PFSK-1 (cell line): ENCODE results near the gene WNT3.

Source experiments
- FOXP2 ChIP-seq: optimal IDR thresholded peaks from 2 replicates; pipeline ENCODE3; 2011; ENCODE audit warnings: borderline replicate concordance, control low read depth, inconsistent platforms; ENCODE audit not compliant: insufficient read depth; ENCODE audit errors: extremely low read length, extremely low read depth
- POLR2AphosphoS5 ChIP-seq: IDR thresholded peaks from 2 replicates; pipeline ENCODE4 v1.6.1; 2012; ENCODE audit warnings: low read depth, mild to moderate bottlenecking, control low read depth, low read length, moderate library complexity
- SIN3A ChIP-seq: IDR thresholded peaks from 2 replicates; pipeline ENCODE4 v1.6.1; 2012; ENCODE audit warnings: mild to moderate bottlenecking, low read length, moderate library complexity, borderline replicate concordance; ENCODE audit not compliant: insufficient read depth
- TAF1 ChIP-seq: IDR thresholded peaks from 2 replicates; pipeline ENCODE4 v1.6.1; 2012; ENCODE audit warnings: low read length, control low read depth, borderline replicate concordance; ENCODE audit not compliant: insufficient read depth
- TF ChIP-seq, protein P1 (sequence below), 2 experiments: IDR thresholded peaks; 2 replicates each; pipeline versions ENCODE4 v1.6.1 to v1.8.0; 2011 to 2012; ENCODE audit warnings: low read depth in 2 of 2, low read length in 2 of 2, control low read depth in 1 of 2, inconsistent platforms in 1 of 2, mild to moderate bottlenecking in 1 of 2, moderate library complexity in 1 of 2; ENCODE audit not compliant: insufficient read depth in 1 of 2

Gene WNT3

DNA sequence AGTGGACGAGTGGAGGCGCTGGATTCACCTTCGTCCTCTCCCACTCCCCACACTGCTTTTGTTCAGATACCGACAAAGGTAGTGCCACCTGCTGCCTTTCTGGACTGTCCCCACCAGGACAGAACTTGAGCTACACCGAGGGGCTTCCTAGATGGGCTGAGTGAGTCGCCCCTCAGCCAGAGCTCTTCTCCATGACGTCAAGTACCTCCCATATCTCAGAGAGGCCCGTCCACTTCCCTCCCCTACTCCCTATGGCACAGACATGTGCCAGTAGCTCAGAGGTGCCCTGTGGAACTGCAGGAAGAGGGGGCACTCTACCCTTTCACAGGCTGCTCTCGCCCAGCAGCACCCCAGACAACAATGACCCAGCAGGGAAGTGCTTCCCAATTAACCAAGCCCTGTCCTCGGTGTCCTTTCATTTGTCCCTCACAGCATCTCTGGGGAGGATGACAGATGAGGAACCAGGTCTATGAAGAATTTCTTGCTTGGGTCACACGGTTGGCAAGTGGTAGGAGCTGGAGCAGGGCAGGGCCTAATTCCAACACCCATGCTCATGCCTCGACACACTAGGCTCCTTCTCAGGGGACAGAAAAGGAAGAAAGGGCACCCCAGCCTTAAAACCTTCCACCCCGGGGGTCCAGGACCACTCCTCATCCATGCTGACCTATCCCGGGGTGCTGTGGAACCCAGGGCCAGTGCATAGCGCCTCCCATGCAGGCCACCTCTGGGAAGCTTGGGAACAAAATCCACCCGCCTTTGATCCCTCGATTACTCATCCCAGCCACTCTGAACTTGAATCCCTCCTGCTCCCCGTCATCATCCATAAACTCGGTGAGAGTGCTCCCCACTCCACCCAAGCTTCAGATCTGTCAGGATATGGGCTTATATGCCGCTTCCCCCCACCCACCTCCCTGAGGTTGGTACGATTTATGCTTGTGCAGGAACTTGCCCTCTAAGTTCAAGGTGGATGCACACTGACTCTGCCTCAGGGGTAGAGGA, 51.7 kb downstream of the WNT3 start:
- TF ChIP-seq POLR2AphosphoS5 (no peak), FOXP2 (no peak), SIN3A (no peak), TAF1 (no peak)
- TF ChIP-seq, protein P1, sequence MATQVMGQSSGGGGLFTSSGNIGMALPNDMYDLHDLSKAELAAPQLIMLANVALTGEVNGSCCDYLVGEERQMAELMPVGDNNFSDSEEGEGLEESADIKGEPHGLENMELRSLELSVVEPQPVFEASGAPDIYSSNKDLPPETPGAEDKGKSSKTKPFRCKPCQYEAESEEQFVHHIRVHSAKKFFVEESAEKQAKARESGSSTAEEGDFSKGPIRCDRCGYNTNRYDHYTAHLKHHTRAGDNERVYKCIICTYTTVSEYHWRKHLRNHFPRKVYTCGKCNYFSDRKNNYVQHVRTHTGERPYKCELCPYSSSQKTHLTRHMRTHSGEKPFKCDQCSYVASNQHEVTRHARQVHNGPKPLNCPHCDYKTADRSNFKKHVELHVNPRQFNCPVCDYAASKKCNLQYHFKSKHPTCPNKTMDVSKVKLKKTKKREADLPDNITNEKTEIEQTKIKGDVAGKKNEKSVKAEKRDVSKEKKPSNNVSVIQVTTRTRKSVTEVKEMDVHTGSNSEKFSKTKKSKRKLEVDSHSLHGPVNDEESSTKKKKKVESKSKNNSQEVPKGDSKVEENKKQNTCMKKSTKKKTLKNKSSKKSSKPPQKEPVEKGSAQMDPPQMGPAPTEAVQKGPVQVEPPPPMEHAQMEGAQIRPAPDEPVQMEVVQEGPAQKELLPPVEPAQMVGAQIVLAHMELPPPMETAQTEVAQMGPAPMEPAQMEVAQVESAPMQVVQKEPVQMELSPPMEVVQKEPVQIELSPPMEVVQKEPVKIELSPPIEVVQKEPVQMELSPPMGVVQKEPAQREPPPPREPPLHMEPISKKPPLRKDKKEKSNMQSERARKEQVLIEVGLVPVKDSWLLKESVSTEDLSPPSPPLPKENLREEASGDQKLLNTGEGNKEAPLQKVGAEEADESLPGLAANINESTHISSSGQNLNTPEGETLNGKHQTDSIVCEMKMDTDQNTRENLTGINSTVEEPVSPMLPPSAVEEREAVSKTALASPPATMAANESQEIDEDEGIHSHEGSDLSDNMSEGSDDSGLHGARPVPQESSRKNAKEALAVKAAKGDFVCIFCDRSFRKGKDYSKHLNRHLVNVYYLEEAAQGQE (IDR thresholded peaks at IDR 0.05; ENCODE audit: insufficient read depth in 1 of 2, low read depth in 2 of 2, low read length in 2 of 2): no peak

DNA sequence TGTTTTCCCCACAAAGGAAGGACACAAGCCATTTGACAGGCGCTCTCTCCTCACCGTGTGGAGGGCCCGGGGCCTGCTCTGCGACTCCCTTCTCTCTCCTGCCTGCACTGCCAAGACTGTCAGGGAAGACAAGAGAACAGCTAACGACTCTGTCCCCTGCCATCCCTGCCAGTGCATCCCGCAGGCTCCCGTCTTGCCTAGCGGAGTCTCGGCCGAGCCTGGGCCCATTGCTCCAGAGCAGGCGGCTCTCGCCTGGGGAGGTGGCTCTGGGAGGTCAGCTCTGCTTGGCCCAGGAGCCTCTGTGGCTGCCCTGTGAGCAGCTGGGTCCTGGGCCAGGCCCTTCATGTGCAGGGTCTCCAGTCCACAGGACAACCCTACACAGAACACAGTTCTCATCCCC, 53.0 kb downstream of the WNT3 start:
- TF ChIP-seq, protein P1 (IDR thresholded peaks at IDR 0.05; ENCODE audit: insufficient read depth in 1 of 2, low read depth in 2 of 2, low read length in 2 of 2): no peak
- TF ChIP-seq FOXP2 (no peak), POLR2AphosphoS5 (no peak), TAF1 (no peak), SIN3A (no peak)

- TF ChIP-seq, protein P1 (IDR thresholded peaks at IDR 0.05; ENCODE audit: insufficient read depth in 1 of 2, low read depth in 2 of 2, low read length in 2 of 2): peak; percentile 67 to 82
- TF ChIP-seq FOXP2 (peak; percentile 41), POLR2AphosphoS5 (no peak)
These were observed 53.6 kb downstream of the WNT3 start for GRCh38 chr17:46764709-46765401.

- TF ChIP-seq TAF1 (no peak), FOXP2 (no peak), SIN3A (no peak), POLR2AphosphoS5 (no peak)
These were observed 54.3 kb downstream of the WNT3 start for GRCh38 chr17:46764000-46764708.

GRCh38 chr17:46763416-46763815, 55.1 kb downstream of the WNT3 start:
- no peak for TF ChIP-seq POLR2AphosphoS5
- TF ChIP-seq TAF1: no peak
- TF ChIP-seq SIN3A: no peak
- TF ChIP-seq, protein P1 (IDR thresholded peaks at IDR 0.05; ENCODE audit: insufficient read depth in 1 of 2, low read depth in 2 of 2, low read length in 2 of 2): no peak
- TF ChIP-seq FOXP2: no peak
